ENCODE measurements around the gene FAM83B.

The FAM83B gene

GRCh38 chr6:54830216-54830615 is 16.4 kb upstream of the FAM83B start:
- H3K4me3 ChIP-seq (ENCODE audit: control insufficient read depth, low read depth, low read length): no peak overlapping the region
- no peak for TF ChIP-seq CTCF (IDR thresholded peaks at IDR 0.05; ENCODE audit: control insufficient read depth, insufficient read depth, low read depth, low read length, missing control alignments)
- DNase-seq (ENCODE audit: low read depth): no peak

- no peak overlapping the region for H3K4me3 ChIP-seq (ENCODE audit: control insufficient read depth, low read depth, low read length)
- no peak for TF ChIP-seq CTCF (IDR thresholded peaks at IDR 0.05; ENCODE audit: control insufficient read depth, insufficient read depth, low read depth, low read length, missing control alignments)
- no peak for DNase-seq (ENCODE audit: low read depth)
Measured at GRCh38 chr6:54835176-54835575, 11.4 kb upstream of the FAM83B start.

- TF ChIP-seq CTCF (IDR thresholded peaks at IDR 0.05; ENCODE audit: control insufficient read depth, insufficient read depth, low read depth, low read length, missing control alignments): no peak
- H3K4me3 ChIP-seq (ENCODE audit: control insufficient read depth, low read depth, low read length): peak overlapping the region; percentile 55
- DNase-seq (ENCODE audit: low read depth): no peak
Measured at GRCh38 chr6:54846857-54847674, 495 bp downstream of the FAM83B start.

GRCh38 chr6:54847799-54848597 is 1.4 kb downstream of the FAM83B start:
- peak; percentile 24 for DNase-seq (ENCODE audit: low read depth)
- no peak for TF ChIP-seq CTCF (IDR thresholded peaks at IDR 0.05; ENCODE audit: control insufficient read depth, insufficient read depth, low read depth, low read length, missing control alignments)

GRCh38 chr6:54850114-54850513 is 3.5 kb downstream of the FAM83B start:
- DNase-seq (ENCODE audit: low read depth): no peak
- H3K4me3 ChIP-seq (ENCODE audit: control insufficient read depth, low read depth, low read length): no peak overlapping the region
- no peak for TF ChIP-seq CTCF (IDR thresholded peaks at IDR 0.05; ENCODE audit: control insufficient read depth, insufficient read depth, low read depth, low read length, missing control alignments)

More at GRCh38 chr6:54847799-54848597, 1.4 kb downstream of the FAM83B start:
- H3K4me3 ChIP-seq (ENCODE audit: control insufficient read depth, low read depth, low read length): no peak overlapping the region

DNA sequence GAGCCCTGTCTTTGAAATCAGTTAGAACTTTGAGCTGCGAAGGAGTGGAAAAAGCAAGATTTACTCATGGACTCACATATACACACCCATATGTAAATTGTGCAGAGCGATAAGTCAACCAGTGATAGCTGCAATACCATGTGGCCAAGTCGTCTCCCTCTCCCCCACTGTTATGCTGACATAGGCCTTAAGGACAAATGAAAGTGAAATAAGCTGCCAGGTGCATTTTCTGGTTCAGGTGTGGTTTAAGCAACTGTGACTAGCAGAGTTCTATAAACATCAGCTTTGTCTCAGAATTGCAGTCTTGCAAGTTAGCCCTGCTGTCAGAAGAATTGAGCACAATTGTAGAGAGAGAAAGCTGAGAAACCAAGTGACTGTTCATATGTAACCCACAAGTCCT is 9.6 kb downstream of the FAM83B start:
- TF ChIP-seq CTCF (IDR thresholded peaks at IDR 0.05; ENCODE audit: control insufficient read depth, insufficient read depth, low read depth, low read length, missing control alignments): no peak
- DNase-seq (ENCODE audit: low read depth): no peak
- H3K4me3 ChIP-seq (ENCODE audit: control insufficient read depth, low read depth, low read length): no peak overlapping the region
